ENCODE measurements around the gene B3GALT4.

The B3GALT4 gene

DNA sequence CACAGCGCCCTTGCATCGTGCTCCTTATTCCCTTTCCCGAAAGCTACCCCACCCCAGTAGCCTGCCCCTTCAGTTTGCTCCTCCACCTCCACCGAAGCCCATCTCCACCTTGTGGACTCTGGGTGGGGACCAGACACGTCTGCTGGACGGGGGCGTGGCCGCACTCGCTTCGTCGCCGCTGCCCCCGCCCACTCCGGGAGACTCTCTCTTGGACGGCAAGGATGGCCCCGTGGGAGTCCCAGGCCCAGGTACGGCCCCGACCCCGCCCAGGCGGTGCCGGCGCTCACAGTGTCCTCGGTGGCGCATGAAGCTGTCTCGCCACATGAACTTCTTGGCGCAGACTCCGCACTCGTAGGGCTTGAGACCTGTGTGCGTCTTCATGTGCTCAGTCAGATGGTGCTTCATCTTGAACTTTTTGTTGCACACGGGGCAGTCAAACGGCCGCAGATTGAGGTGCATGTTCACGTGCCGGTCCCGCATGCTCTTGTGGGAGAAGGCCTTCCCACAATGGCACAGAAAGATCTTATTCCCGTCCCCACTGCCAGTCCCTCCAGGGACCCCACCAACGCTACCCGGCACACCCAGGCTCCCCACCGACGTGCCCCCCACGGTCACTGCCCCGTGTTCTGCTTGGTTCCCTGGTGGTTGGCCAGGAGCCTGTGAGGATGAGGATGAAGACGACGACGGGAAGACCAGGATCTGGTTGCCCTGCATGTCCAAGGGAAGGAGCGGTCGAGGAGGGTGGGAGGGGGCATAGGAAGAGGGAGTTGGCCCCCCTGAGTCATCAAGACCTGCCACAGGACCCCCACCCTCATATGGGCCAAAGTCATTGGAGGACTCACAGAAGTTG lies 38.2 kb downstream of the B3GALT4 start:
- Histone ChIP-seq H3K79me2 (ENCODE audit: insufficient read depth, low read length) (peaks cover 72% of the 10 kb centered on the region), H3K9ac (ENCODE audit: low read depth, low read length, poor library complexity, severe bottlenecking) (no peak overlapping the region), H3K27me3 (ENCODE audit: insufficient read depth, low read length, poor library complexity, severe bottlenecking) (no peaks in the 10 kb centered on the region), H3K9me3 (ENCODE audit: insufficient read depth, low read depth, low read length) (no peaks in the 10 kb centered on the region), H2AFZ (ENCODE audit: low read length) (no peak overlapping the region), H3F3A (ENCODE audit: low read depth) (peaks cover 6% of the 10 kb centered on the region; the same call in 1 of the 2 replicates), H4K20me1 (ENCODE audit: insufficient read depth, low read length, poor library complexity, severe bottlenecking) (peaks cover 39% of the 10 kb centered on the region), H3K9me2 (replicated peaks; ENCODE audit: low read depth, low read length) (no peaks in the 10 kb centered on the region), H3K36me3 (ENCODE audit: insufficient read depth, low read length) (peaks cover 16% of the 10 kb centered on the region; the same call in 1 of the 2 replicates), H3K4me1 (ENCODE audit: insufficient read depth, low read length, poor library complexity, severe bottlenecking) (peaks cover 44% of the 10 kb centered on the region), H3K4me3 (ENCODE audit: low read length, poor library complexity, severe bottlenecking) (peak overlapping the region; percentile 94), H3K4me2 (ENCODE audit: low read depth, low read length, poor library complexity, severe bottlenecking) (peak overlapping the region; percentile 95)
- TF ChIP-seq EZH2phosphoT487 (IDR thresholded peaks at IDR 0.05; ENCODE audit: borderline replicate concordance), result no peak
- TF ChIP-seq, protein P1, sequence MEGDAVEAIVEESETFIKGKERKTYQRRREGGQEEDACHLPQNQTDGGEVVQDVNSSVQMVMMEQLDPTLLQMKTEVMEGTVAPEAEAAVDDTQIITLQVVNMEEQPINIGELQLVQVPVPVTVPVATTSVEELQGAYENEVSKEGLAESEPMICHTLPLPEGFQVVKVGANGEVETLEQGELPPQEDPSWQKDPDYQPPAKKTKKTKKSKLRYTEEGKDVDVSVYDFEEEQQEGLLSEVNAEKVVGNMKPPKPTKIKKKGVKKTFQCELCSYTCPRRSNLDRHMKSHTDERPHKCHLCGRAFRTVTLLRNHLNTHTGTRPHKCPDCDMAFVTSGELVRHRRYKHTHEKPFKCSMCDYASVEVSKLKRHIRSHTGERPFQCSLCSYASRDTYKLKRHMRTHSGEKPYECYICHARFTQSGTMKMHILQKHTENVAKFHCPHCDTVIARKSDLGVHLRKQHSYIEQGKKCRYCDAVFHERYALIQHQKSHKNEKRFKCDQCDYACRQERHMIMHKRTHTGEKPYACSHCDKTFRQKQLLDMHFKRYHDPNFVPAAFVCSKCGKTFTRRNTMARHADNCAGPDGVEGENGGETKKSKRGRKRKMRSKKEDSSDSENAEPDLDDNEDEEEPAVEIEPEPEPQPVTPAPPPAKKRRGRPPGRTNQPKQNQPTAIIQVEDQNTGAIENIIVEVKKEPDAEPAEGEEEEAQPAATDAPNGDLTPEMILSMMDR (conservative IDR thresholded peaks at IDR 0.05; ENCODE audit: low read length), result no peak

DNA sequence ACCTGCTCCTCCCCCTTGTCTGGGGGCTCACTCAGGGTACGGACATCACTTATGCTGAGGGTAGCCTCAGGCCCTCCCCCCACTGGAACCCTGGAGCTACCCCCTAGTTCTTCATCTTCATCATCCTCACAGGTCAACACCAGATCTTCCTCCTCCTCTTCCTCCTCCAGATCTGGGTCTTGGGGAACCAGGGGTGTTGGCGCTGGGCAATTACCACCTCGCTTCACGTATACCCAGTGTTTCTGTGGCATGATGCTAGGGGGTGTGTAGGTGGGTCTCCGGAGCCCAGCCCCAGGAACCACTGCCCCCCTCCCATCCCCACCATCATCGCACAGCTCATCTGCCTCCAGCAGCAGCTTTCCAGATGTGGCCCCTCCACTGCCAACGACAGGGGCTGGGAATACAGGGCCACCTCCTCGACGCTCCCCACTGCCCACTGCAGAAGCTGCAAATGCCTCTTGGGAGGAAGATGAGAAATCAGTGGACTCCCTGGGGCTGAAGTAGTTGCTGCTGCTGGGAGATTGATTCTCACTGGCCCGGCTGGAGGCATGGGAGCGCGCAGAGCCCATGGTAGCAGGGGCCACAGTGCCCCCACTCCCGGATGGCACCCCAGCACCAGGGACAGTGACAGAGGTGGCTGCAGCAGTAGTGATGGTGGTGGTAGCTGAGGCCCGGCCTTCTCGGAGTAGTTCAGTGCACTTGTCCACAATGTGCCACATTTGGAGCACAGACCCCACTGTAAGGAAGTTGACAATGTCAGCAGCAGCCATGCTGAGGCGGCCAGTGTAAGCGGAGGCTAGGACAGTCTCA lies 39.1 kb downstream of the B3GALT4 start:
- Histone ChIP-seq H2AFZ (ENCODE audit: low read length) (no peak overlapping the region), H3K4me1 (ENCODE audit: insufficient read depth, low read length, poor library complexity, severe bottlenecking) (peaks cover 50% of the 10 kb centered on the region), H3K36me3 (ENCODE audit: insufficient read depth, low read length) (peaks cover 23% of the 10 kb centered on the region; the same call in 1 of the 2 replicates), H3F3A (ENCODE audit: low read depth) (peaks cover 6% of the 10 kb centered on the region; the same call in 1 of the 2 replicates), H3K79me2 (ENCODE audit: insufficient read depth, low read length) (peaks cover 72% of the 10 kb centered on the region), H3K27me3 (ENCODE audit: insufficient read depth, low read length, poor library complexity, severe bottlenecking) (no peaks in the 10 kb centered on the region), H3K4me2 (ENCODE audit: low read depth, low read length, poor library complexity, severe bottlenecking) (no peak overlapping the region), H3K9me2 (replicated peaks; ENCODE audit: low read depth, low read length) (no peaks in the 10 kb centered on the region), H3K9ac (ENCODE audit: low read depth, low read length, poor library complexity, severe bottlenecking) (no peak overlapping the region), H4K20me1 (ENCODE audit: insufficient read depth, low read length, poor library complexity, severe bottlenecking) (peaks cover 42% of the 10 kb centered on the region), H3K4me3 (ENCODE audit: low read length, poor library complexity, severe bottlenecking) (no peak overlapping the region), H3K9me3 (ENCODE audit: insufficient read depth, low read depth, low read length) (no peaks in the 10 kb centered on the region)
- TF ChIP-seq, protein P1 (conservative IDR thresholded peaks at IDR 0.05; ENCODE audit: low read length), result no peak
- no peak for TF ChIP-seq EZH2phosphoT487 (IDR thresholded peaks at IDR 0.05; ENCODE audit: borderline replicate concordance)

- Histone ChIP-seq H3K4me1 (ENCODE audit: insufficient read depth, low read length, poor library complexity, severe bottlenecking) (peaks cover 56% of the 10 kb centered on the region), H4K20me1 (ENCODE audit: insufficient read depth, low read length, poor library complexity, severe bottlenecking) (peaks cover 44% of the 10 kb centered on the region), H3K27me3 (ENCODE audit: insufficient read depth, low read length, poor library complexity, severe bottlenecking) (no peaks in the 10 kb centered on the region), H3K9ac (ENCODE audit: low read depth, low read length, poor library complexity, severe bottlenecking) (no peak overlapping the region), H3K4me2 (ENCODE audit: low read depth, low read length, poor library complexity, severe bottlenecking) (peak overlapping the region; percentile 56), H3K9me3 (ENCODE audit: insufficient read depth, low read depth, low read length) (no peaks in the 10 kb centered on the region), H3K4me3 (ENCODE audit: low read length, poor library complexity, severe bottlenecking) (peak overlapping the region; percentile 82), H3K9me2 (replicated peaks; ENCODE audit: low read depth, low read length) (no peaks in the 10 kb centered on the region), H3K79me2 (ENCODE audit: insufficient read depth, low read length) (peaks cover 75% of the 10 kb centered on the region), H3F3A (ENCODE audit: low read depth) (peaks cover 6% of the 10 kb centered on the region; the same call in 1 of the 2 replicates), H3K36me3 (ENCODE audit: insufficient read depth, low read length) (peaks cover 23% of the 10 kb centered on the region; the same call in 1 of the 2 replicates), H2AFZ (ENCODE audit: low read length) (no peak overlapping the region)
- TF ChIP-seq, protein P1 (conservative IDR thresholded peaks at IDR 0.05; ENCODE audit: low read length), result no peak
- no peak for TF ChIP-seq EZH2phosphoT487 (IDR thresholded peaks at IDR 0.05; ENCODE audit: borderline replicate concordance)
These were observed 39.9 kb downstream of the B3GALT4 start for GRCh38 chr6:33316603-33317418.
